GM18502 (cell line): Measurements from ENCODE around the gene IFT122.

Source experiments
- ATAC-seq: cut with Tn5 transposase; IDR thresholded peaks from one replicate; pipeline ENCODE4 v1.9.1; 2021; ENCODE audit warnings: mild to moderate bottlenecking; ENCODE audit not compliant: unreplicated experiment, poor library complexity

Gene IFT122

DNA sequence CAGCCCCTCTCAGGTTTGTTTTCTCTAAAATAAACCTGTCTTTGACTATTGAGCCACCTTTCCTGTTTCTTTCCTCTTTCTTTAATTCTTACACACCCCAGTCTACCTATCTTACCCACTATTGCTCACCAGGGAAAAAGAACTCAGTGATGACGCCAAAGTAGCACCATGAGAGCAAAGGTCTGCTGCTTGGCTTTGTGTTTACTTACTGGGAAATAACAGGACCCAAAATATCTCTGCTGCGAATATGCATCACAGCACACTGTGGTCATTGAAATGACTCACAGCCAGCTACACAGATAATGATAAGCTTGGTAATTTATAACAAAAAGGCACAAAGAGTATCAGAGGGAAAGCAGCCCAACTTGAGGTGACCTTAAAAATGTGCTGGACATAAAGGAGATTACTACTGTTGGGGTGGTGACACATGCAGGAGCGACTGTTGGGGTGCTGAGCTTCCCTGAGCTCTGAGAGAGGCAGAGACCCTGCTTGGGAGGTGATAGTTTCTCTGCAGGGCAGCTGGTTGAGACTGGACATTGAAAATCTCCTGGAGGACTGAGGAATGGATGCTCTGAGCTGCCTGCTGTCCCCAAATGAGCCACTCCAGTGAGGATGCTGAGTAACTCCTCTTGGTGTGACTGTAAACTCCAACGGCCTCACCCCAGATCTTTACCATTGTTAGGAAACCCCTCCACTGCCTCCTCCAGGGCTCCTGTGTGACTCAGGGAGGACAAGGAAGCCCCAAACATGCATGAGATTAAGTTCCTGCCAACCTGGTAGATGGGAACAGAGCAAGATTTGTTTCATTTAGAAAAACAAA is 26.1 kb upstream of the IFT122 start:
- peak; percentile 60 for ATAC-seq

- ATAC-seq: no peak
These were observed 24.6 kb upstream of the IFT122 start for GRCh38 chr3:129415378-129415777.

GRCh38 chr3:129415830-129416229 is 24.2 kb upstream of the IFT122 start:
- no peak for ATAC-seq

GRCh38 chr3:129416415-129416814 is 23.6 kb upstream of the IFT122 start:
- ATAC-seq: no peak

- ATAC-seq: no peak
These were observed 22.7 kb upstream of the IFT122 start for GRCh38 chr3:129417326-129417725.

GRCh38 chr3:129418041-129418973 is 21.7 kb upstream of the IFT122 start:
- ATAC-seq: no peak

GRCh38 chr3:129419476-129419875 is 20.5 kb upstream of the IFT122 start:
- ATAC-seq: no peak

DNA sequence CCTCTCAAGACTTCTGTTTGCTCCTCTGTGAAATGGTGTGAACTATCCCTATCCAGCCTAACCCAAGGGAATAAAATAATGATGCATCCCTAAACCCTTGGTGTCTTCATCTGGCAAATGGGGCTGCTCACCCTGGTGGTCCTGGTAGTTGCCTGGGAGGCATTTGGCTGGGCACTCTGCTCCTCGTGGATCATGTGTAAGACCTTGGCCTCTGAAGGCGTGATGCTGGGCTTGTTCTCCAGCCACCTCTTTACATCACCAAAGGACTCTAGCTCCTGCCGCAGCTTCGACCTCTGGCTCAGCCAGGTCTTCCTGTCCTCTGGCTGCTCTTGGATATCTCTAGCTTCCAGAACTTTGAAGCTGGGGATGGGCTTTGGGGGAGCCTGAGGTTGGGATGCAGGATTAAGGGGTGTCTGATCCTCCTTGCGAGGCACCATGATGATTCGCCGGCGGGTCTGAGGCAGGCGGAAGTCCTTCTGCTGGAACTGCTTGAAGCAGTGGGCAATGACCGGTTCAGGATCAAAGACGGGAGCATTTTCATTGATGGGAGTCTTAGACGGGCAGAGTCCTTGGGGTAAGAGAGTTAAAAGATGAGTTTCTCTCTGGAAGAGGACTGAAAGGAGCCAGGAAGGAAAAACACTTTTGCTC is 18.7 kb upstream of the IFT122 start:
- ATAC-seq: no peak

GRCh38 chr3:129421988-129422745 is 17.9 kb upstream of the IFT122 start:
- no peak for ATAC-seq

GRCh38 chr3:129422897-129423296 is 17.1 kb upstream of the IFT122 start:
- ATAC-seq: no peak

DNA sequence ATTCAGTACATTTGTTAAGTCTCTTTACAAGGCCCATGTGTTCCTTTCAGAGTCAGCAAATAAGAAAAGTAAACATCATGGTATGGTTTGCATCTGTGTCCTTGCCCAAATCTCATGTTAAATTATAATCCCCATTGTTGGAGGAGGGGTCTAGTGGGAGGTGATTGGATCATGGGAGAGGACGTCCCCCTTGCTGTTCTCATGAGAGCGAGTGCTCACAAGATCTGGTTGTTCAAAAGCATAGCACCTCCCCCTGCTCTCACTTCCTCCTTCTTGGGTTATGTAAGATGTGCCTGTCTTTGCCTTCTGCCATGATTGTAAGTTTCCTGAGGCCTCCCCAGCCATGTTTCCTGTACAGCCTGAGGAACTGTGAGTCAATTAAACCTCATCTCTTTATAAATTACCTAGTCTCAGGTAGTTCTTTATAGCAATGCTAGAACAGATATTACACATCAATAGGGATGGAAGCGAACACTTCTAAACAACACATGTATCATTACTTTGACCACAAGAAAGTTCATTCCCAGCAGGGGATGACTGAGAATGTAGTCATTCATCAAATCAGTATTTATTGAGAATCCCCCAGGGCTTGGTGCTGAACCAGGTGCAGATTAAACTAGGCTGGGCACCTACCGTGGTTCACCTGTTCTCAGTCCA is 15.7 kb upstream of the IFT122 start:
- peak; percentile 49 for ATAC-seq

DNA sequence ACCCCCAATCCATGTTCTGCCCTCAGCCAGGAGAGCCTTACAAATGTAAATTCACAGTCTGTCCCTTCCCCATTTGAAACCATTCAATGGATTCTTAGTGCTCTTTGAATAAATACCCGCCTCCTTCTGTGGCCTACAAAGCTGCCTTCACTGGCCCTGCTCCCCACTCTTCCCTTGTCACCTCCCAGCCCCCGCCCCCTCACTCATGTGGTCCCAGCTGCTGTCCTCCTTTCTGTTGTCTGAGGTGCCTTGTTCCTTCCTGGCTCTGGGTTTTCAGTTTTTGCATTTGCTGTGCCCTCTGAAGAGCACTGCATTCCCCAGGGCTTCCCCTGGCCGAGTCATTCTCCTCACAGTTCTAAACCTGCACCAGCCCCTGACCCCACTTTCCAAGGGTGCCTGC is 14.8 kb upstream of the IFT122 start:
- ATAC-seq: no peak

GRCh38 chr3:129425619-129426018 is 14.4 kb upstream of the IFT122 start:
- ATAC-seq: no peak

GRCh38 chr3:129428007-129428375 is 12.0 kb upstream of the IFT122 start:
- no peak for ATAC-seq

- peak; percentile 93 for ATAC-seq
These were observed 11.5 kb upstream of the IFT122 start, which contains the start of gene EFCAB12 for GRCh38 chr3:129428376-129429079. EFCAB12 (minus strand) TSS chr3:129428636; CDS start chr3:129428488, 148 bp downstream.

GRCh38 chr3:129429080-129429451 is 11.0 kb upstream of the IFT122 start:
- no peak for ATAC-seq

DNA sequence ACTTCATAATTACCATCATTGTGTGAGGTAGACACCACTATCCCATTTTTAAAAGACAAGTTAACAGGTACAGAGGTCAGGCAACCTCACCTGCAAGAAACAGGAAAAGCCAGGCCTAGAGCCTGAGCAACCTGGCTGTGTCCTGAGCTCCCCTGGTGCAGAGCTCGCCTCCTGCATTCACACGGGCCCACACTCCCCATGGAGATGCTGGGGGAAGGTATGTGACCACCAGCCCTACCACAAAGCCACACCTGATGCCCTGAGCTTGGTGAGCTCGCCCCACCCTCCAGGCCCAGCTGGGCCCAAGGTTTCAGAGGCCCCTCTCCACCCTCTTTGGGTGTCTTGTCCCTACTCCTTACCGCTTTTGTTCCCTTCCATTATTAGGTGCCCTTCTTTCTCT is 10.4 kb upstream of the IFT122 start:
- ATAC-seq: no peak

DNA sequence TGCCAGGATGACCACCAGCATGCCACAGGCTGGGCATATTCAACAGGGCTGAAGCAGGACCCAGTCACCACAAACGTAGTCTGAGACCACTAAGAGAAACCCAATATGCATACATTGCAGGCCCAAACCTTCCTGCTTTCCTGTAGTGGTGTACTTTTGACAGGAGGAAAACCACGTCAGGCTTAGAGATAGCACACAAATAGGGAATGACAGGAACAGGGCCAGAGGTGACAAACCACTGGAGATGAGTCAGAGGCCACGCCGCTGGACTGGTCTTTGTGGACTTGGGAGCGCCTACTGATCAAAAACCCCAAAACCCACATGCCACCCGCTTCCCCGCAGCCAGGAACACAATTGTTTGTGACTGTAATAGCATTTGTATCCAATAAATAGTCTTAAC is 8.0 kb upstream of the IFT122 start:
- ATAC-seq: no peak

- no peak for ATAC-seq
These were observed 7.4 kb upstream of the IFT122 start for GRCh38 chr3:129432671-129433070.
